HCT116 (cell line): ENCODE data around the gene REN. TPM values are rescaled to one million over a fixed set of nuclear protein-coding genes. Genes with fewer than 3 reads are reported as not detected.

Source experiments
- ATAC-seq: fragments of 200-7000 bp; cut with Tn5 transposase; 2 replicates; pipeline ENCODE4 v1.9.1; 2020; ENCODE audit warnings: mild to moderate bottlenecking, moderate library complexity
- BruUV-seq: library from RNA; stranded (reverse); fragments of 400-500 nt; replicated peaks from 2 replicates; lab custom pipeline; 2021; lab: Mats Ljungman, UMichigan
- CTCF ChIA-PET: fragments of 300-600 bp; sonication (Branson Sonifier 250); formaldehyde crosslinking; loops from one replicate; lab custom pipeline; 2021; ENCODE audit warnings: antibody characterized with exemption; lab: Charles Lee
- POLR2A ChIA-PET: fragments of 300-600, 350-600 bp; sonication (Branson Sonifier 250); formaldehyde crosslinking; loops from one replicate; lab custom pipeline; 2021; ENCODE audit warnings: antibody characterized with exemption; lab: Charles Lee
- RAD21 ChIA-PET, 2 experiments: fragments of 300-600 bp; sonication (Branson Sonifier 250); formaldehyde crosslinking; loops; one replicate each; lab custom pipeline; 2023; ENCODE audit warnings: low total read pairs in 2 of 2; ENCODE audit not compliant: uncharacterized antibody in 2 of 2, unreplicated experiment in 2 of 2, low non-redundant PET in 1 of 2; lab: Charles Lee
- DNase-seq: peaks from one replicate; pipeline ENCODE4 v3.0.0-alpha.2; 2010; ENCODE audit warnings: low read depth, low spot score
- H2AFZ ChIP-seq: fragments of 200-600 bp; shearing (Covaris generic), sonication (generic); 2 replicates; pipeline ENCODE4 v1.6.1; 2017; ENCODE audit warnings: low read depth, mixed run types, mixed read lengths, antibody characterized with exemption, low read length; ENCODE audit not compliant: poor library complexity, severe bottlenecking
- H3K27ac ChIP-seq: 2 replicates; pipeline ENCODE4 v1.5.1; 2012; ENCODE audit warnings: low read depth, low read length
- H3K27me3 ChIP-seq: fragments of 200-600 bp; sonication (generic); 2 replicates; pipeline ENCODE4 v1.6.1; 2016; ENCODE audit warnings: mixed run types, low read length, mixed read lengths; ENCODE audit not compliant: insufficient read depth
- H3K36me3 ChIP-seq, 2 experiments: fragments of 200-500 bp in 1 of 2; fragments of 200-600 bp in 1 of 2; sonication (Bioruptor generic) in 1 of 2; sonication (generic) in 1 of 2; 2 replicates each; pipeline versions ENCODE4 v1.5.1 to v1.6.1; 2014 to 2016; ENCODE audit warnings: low read length in 2 of 2, inconsistent platforms in 1 of 2, mixed read lengths in 1 of 2, mixed run types in 1 of 2; ENCODE audit not compliant: insufficient read depth in 2 of 2, control insufficient read depth in 1 of 2
- H3K4me1 ChIP-seq, 2 experiments: fragments of 200-600 bp in 1 of 2; sonication (generic) in 1 of 2; 2 replicates each; pipeline versions ENCODE4 v1.5.1 to v1.6.1; 2012 to 2017; ENCODE audit warnings: low read length in 2 of 2, inconsistent platforms in 1 of 2, mild to moderate bottlenecking in 1 of 2, mixed read lengths in 1 of 2, mixed run types in 1 of 2, moderate library complexity in 1 of 2; ENCODE audit not compliant: insufficient read depth in 2 of 2, control insufficient read depth in 1 of 2
- H3K4me2 ChIP-seq: fragments of 200-600 bp; sonication (generic); 2 replicates; pipeline ENCODE4 v1.6.1; 2017; ENCODE audit warnings: mixed run types, low read length, mixed read lengths
- H3K4me3 ChIP-seq, 2 experiments: fragments of 200-600 bp in 1 of 2; sonication (generic) in 1 of 2; replicated peaks in 1 of 2; 2 replicates each; pipeline ENCODE4 v1.5.1; 2011 to 2016; ENCODE audit warnings: low read length in 2 of 2, control low read depth in 1 of 2, low read depth in 1 of 2, mild to moderate bottlenecking in 1 of 2, mixed read lengths in 1 of 2, mixed run types in 1 of 2
- H3K79me2 ChIP-seq: fragments of 200-600 bp; sonication (generic); 2 replicates; pipeline ENCODE4 v1.6.1; 2017; ENCODE audit warnings: mild to moderate bottlenecking, mixed run types, low read length, moderate library complexity, mixed read lengths; ENCODE audit not compliant: insufficient read depth
- H3K9ac ChIP-seq: fragments of 200-600 bp; sonication (generic); 2 replicates; pipeline ENCODE4 v1.6.1; 2016; ENCODE audit warnings: low read length, mixed read lengths
- H3K9me2 ChIP-seq: fragments of 200-600 bp; sonication (generic), shearing (Covaris generic); 2 replicates; pipeline ENCODE4 v1.6.1; 2017; ENCODE audit warnings: mixed run types, mild to moderate bottlenecking, moderate library complexity; ENCODE audit not compliant: insufficient read depth
- H3K9me3 ChIP-seq, 2 experiments: fragments of 200-500 bp in 1 of 2; fragments of 200-600 bp in 1 of 2; sonication (Bioruptor generic) in 1 of 2; sonication (generic) in 1 of 2; 2 replicates each; pipeline ENCODE4 v1.6.1; 2014 to 2017; ENCODE audit warnings: low read length in 2 of 2, mixed read lengths in 2 of 2, inconsistent platforms in 1 of 2, low read depth in 1 of 2, mild to moderate bottlenecking in 1 of 2, mixed run types in 1 of 2, moderate library complexity in 1 of 2; ENCODE audit not compliant: control insufficient read depth in 1 of 2, insufficient read depth in 1 of 2
- H4K20me1 ChIP-seq: fragments of 200-600 bp; sonication (generic), shearing (Covaris generic); 2 replicates; pipeline ENCODE4 v1.6.1; 2017; ENCODE audit warnings: mixed run types, mild to moderate bottlenecking, moderate library complexity; ENCODE audit not compliant: insufficient read depth
- CBX3 ChIP-seq: IDR thresholded peaks from 2 replicates; pipeline ENCODE4 v1.6.1; 2012; ENCODE audit warnings: low read depth
- CEBPB ChIP-seq: IDR thresholded peaks from 2 replicates; pipeline ENCODE4 v1.6.1; 2012; ENCODE audit warnings: low read depth
- EGR1 ChIP-seq: IDR thresholded peaks from 2 replicates; pipeline ENCODE4 v1.6.1; 2012; ENCODE audit warnings: low read depth
- ELF1 ChIP-seq: IDR thresholded peaks from 2 replicates; pipeline ENCODE4 v1.6.1; 2012; ENCODE audit warnings: low read depth, borderline replicate concordance
- EZH2 ChIP-seq: fragments of 200-600 bp; sonication (generic); IDR thresholded peaks from 2 replicates; pipeline ENCODE4 v1.6.1; 2017; ENCODE audit warnings: antibody characterized with exemption, mixed run types
- FOSL1 ChIP-seq: IDR thresholded peaks from 2 replicates; pipeline ENCODE4 v1.6.1; 2012; ENCODE audit warnings: low read depth
- POLR2A ChIP-seq: IDR thresholded peaks from 2 replicates; pipeline ENCODE4 v1.7.0; 2011; ENCODE audit warnings: borderline replicate concordance; ENCODE audit not compliant: insufficient read depth, insufficient read length; ENCODE audit errors: extremely low read depth
- POLR2AphosphoS5 ChIP-seq: IDR thresholded peaks from 2 replicates; pipeline ENCODE4 v1.6.1; 2011; ENCODE audit warnings: mild to moderate bottlenecking, low read depth, low read length, moderate library complexity
- RAD21 ChIP-seq: IDR thresholded peaks from 2 replicates; pipeline ENCODE4 v1.6.1; 2012; ENCODE audit warnings: low read depth, mild to moderate bottlenecking
- SRF ChIP-seq: IDR thresholded peaks from 2 replicates; pipeline ENCODE4 v1.6.1; 2012; ENCODE audit warnings: low read depth
- YY1 ChIP-seq: IDR thresholded peaks from 2 replicates; pipeline ENCODE4 v1.6.1; 2011; ENCODE audit warnings: low read length, low read depth, moderate library complexity, mild to moderate bottlenecking; ENCODE audit not compliant: insufficient replicate concordance; ENCODE audit errors: extremely low read depth
- ZNF274 ChIP-seq: fragments of 200-500 bp; sonication (Bioruptor generic); IDR thresholded peaks from 2 replicates; pipeline ENCODE4 v1.6.1; 2014; ENCODE audit warnings: mild to moderate bottlenecking, low read depth, low read length, inconsistent platforms
- intact Hi-C: fragments of 100-400 bp; cut with micrococcal nuclease; formaldehyde crosslinking; loops from 2 replicates; pipeline ENCODE4 v1.10.0; 2022
- total RNA-seq: library from RNA; stranded (reverse); gene quantifications from one replicate; pipeline ENCODE4 v1.2.1, GENCODE V29; 2021; ENCODE audit not compliant: unreplicated experiment
- TF ChIP-seq, protein P1 (sequence below): IDR thresholded peaks from 2 replicates; pipeline ENCODE4 v1.6.1; 2012
- TF ChIP-seq, protein P2 (sequence below): IDR thresholded peaks from 2 replicates; pipeline ENCODE4 v1.6.1; 2011; ENCODE audit warnings: mild to moderate bottlenecking, low read length, moderate library complexity; ENCODE audit not compliant: insufficient replicate concordance; ENCODE audit errors: extremely low read depth

The REN gene
- total RNA-seq, 1 experiment from 2014 or later: 0.47 TPM

DNA sequence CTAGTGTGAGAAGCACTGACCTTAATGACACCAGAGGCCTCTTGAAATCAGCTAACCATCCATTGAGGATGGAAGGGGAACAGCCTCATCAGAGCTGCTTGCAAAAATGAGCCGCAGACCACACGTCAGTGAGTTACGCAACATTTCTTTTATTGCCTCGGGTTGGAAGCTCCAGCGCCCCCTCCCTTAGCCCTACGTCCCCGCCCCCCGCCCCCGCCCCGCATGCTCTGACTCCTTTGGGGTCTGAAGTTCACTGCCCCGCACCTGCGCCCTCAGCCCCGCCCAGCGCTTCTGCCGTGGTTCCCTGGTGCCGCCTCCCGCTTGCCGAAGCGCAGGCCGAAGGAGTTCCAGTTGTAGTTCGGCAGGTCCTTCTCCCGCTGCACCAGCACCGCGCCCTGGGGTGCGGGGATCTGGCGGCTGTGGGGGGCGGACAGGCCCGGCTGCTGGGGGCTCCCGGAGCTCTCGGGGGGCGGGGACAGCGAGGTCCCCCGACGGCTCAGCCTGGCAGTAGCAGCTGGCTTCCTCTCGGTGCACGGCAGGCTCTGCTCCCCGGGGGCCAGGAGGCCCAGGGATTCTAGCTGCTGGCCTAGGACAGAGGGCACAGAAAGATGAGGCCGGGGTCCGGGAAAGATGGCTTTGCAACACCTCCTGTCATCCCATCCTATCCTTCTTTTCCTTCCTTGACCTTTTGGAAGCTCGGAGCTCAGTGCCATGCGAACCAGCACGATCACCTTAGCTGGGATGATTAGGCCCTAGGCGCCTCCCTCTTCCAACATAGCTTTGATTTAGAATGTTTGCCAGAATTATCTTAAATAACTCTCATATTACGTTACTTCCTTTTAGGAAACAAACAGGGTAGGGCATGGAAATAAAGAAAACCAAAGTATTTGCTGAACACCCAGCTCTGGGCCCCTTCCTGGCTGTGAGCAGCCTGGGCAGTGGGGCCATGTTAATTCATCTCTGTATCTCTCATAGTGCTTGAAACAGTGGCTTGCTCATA is 24.4 kb upstream of the REN start:
- Histone ChIP-seq H3K36me3 (no peaks in the 10 kb centered on the region), H3K79me2 (no peaks in the 10 kb centered on the region), H4K20me1 (no peaks in the 10 kb centered on the region), H3K4me1 (peaks cover 0 to 9% of the 10 kb centered on the region in 2 experiments; a peak in 2 of 4 replicates), H3K27me3 (no peaks in the 10 kb centered on the region), H2AFZ (no peak overlapping the region), H3K9me3 (no peaks in the 10 kb centered on the region), H3K4me2 (no peak overlapping the region), H3K9me2 (no peaks in the 10 kb centered on the region), H3K9ac (no peak overlapping the region), H3K27ac (no peak overlapping the region), H3K4me3 (no peak overlapping the region)
- ChIA-PET RAD21 (no interaction called here), POLR2A (no interaction called here), CTCF (interaction anchor here (1.2 kb wide), 1 partner anchor 16 kb away, joined by 6 read pairs; no protein-coding TSS in a partner anchor)
- ATAC-seq: no peak
- intact Hi-C loops: no loop called here
- no TSS peak for BruUV-seq
- TF ChIP-seq, protein P1, sequence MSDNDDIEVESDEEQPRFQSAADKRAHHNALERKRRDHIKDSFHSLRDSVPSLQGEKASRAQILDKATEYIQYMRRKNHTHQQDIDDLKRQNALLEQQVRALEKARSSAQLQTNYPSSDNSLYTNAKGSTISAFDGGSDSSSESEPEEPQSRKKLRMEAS: no peak
- TF ChIP-seq POLR2AphosphoS5 (no peak), ELF1 (no peak), ZNF274 (no peak), POLR2A (no peak), YY1 (no peak), EZH2 (no peak), CEBPB (no peak), FOSL1 (no peak), SRF (no peak), CBX3 (no peak), EGR1 (no peak), RAD21 (no peak)
- TF ChIP-seq, protein P2, sequence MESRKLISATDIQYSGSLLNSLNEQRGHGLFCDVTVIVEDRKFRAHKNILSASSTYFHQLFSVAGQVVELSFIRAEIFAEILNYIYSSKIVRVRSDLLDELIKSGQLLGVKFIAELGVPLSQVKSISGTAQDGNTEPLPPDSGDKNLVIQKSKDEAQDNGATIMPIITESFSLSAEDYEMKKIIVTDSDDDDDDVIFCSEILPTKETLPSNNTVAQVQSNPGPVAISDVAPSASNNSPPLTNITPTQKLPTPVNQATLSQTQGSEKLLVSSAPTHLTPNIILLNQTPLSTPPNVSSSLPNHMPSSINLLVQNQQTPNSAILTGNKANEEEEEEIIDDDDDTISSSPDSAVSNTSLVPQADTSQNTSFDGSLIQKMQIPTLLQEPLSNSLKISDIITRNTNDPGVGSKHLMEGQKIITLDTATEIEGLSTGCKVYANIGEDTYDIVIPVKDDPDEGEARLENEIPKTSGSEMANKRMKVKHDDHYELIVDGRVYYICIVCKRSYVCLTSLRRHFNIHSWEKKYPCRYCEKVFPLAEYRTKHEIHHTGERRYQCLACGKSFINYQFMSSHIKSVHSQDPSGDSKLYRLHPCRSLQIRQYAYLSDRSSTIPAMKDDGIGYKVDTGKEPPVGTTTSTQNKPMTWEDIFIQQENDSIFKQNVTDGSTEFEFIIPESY: no peak
- DNase-seq: no peak
